Right lung (tissue), 5 donors: ENCODE measurements around the gene M1AP. TPM values are rescaled to one million over a fixed set of nuclear protein-coding genes. Genes with fewer than 3 reads are reported as not detected.

Source experiments
- DNase-seq, 2 donors: peaks; one replicate each; pipeline ENCODE4 v3.0.0-alpha.2; 2013
- polyA plus RNA-seq, 5 donors: library from polyadenylated mRNA; unstranded; fragments of 120-200 nt; gene quantifications; one replicate each; pipeline versions ENCODE4 v1.2.1 to v1.2.3, GENCODE V29; 2013; ENCODE audit warnings: inconsistent platforms in 1 of 5, low replicate concordance in 1 of 5; ENCODE audit not compliant: insufficient read length in 5 of 5, insufficient read depth in 1 of 5

M1AP gene
- polyA plus RNA-seq, 5 donors, result 0.22 to 0.48 (median 0.32) TPM

DNA sequence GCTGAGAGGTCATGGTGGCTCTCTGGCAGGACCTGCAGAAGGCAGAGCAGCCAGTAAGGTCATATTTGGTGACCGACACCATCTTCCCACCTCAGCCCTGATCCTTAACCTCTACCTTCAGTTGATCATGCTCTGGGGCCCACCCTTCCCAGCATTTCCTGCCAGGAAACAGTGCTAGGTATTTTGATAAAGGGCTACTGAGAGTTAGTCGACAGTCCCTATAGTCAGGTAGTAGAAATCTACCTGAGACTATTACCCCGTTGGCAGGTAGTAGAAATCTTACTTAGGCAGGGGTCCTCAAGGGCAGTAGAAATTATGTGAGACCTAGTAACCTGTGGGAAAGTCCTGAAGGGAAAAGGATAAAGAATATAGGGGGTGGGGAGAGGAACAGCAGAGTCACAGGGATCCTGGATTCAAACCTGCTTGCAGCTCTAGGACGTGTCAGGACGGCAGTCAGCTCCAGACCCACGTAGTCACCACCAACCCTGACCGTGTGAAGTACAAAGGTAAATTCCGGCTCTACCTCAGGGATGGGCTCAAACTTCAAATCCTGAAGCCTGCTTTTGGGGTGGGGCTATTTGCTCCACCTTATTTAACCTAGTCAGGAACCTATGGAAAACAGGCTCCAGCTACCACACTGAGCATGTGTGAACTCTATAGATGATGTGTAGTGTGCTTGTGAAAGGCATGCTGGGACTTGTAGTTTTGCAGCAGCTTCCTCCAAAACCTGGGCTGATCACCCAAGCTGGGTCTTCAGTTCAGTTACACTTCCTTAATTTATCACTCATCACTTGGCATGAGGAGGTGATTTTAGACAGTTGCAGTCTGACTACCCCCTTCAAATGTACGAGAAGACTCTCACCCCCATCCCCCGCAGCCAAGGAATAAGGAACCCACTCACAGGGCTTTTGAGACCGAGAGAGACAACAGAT lies 122.1 kb downstream of the M1AP start, which contains the start of gene DQX1:
DQX1 (minus strand) TSS at position 515 of the 932 bp plus-strand sequence; CDS start at position 13, 502 bp downstream.
- DNase-seq, result no peak

DNA sequence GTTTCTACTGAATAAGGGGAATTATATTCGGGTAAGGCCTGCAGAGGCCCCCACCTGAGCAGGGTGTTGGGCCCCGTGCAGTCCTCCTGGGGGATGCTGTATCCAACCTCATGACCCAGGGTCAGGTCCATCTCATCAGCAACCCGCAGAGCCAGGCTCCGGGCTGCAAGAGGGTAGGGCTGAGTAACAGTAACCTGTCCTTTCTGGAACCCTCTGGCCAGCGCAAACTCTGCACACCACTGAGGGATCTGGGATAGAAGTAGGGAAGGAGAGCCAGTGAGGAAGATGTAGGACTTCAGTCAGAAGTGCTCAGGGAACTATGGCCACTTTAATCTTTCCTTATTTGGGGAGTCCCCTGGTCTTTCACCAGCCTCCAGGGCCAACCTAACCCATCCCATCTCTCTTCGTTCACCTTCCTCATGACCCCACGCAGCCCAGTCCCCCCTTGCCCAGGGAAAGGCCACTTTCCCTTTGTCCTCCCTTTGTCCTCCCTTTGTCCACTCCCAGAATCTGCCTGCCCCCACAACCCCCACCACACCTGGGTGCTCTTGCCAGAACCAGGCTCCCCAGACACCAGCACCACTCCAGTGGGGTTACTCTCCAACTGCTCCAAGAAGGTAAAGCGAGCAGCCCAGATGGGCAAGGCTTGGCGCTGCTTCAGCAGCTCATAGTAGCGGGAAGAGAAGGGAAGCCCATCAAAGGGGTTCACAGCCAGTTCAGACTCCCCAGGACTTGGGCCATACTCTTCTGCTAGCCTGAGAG lies 123.0 kb downstream of the M1AP start:
- no peak for DNase-seq

DNA sequence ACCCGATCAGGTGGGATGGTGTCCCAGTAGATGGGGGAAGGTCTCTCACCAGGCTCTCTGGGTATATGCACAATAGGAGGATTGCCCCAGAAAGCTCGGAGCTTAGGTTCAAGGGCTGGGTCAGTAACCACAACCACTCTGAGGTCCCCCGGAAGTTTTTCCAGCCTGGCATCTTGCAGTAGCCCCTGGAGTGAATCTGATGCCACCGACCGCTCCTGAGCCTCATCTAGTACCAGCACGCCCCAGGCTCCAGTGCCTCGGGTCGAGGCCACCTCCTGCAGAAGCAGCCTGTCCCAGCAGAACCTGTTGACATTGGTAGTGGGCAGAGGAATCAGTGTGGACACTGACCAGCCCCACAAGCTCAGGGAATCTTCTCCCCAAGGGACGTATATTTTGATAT lies 124.1 kb downstream of the M1AP start:
- DNase-seq, result no peak

DNA sequence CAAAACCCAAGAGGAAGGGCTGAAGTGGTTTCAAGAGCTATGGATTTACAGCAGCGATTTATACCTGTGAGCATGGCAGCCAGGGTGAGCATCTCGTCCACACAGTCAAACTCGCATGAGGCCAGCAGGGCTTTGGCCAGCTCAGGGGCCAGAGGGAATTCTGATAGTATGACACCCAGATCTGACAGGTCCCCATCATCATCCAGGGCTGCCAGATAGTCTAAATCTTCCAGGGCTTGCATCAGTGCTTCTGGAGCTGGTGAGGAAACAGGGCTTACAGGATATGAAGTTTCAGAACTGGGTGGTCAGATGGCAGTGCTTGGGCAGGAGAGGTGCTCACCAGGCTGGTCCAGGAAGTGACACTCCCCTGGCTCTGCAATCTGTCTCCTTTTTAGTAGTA lies 125.6 kb downstream of the M1AP start:
- no peak for DNase-seq

DNA sequence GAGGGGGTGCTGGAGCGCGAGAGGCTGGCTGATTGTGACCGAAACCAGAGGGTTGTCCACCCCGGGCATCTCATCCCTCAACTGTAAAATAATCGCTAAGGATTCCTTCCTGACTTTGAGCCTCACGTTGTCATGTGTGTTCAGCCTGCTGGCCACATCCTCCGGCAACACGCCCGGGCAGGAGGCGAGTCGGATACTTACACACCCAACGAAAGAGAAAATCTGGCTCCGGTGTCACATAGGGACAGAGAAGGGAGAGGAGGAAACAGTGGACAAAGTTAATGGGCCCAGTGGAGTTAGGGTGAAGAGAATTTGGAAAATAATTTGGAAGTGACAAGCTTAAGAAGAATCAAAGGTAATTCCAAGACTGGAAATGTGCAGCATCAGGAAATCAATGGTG lies 131.5 kb downstream of the M1AP start:
- no peak for DNase-seq

DNA sequence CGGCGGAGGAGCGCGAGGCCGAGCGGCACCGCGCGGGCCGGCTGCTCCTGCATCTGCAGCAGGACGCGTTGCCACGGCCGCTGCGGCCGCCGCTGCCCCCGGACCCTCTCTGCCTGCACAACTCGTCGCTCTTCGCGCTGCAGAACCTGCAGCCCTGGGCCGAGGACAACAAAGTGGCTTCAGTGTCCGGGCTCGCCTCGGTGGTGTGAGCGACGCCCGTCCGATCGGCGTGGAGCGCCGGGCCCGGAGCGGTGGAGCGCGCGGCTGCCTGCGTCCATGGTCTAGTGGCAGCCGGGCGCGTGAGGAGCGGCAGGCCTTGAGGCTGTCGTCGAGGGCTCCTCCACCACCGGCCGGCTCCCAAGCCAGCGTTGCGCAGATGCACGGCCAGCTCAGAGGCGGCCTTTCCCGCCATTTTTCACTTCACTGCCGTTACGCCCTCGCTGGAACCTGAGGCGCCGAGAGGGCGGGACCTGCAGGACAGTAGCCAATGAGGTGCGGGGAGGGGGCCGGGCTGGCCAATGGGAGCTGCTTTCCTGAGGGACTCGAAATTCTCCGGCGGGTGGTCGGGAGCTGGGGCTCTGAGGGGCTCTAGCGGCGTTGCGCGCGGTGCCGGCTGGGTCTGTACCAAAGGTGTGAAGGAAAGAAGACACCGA lies 132.0 kb downstream of the M1AP start:
- peak; percentile 40 to 53 for DNase-seq

DNA sequence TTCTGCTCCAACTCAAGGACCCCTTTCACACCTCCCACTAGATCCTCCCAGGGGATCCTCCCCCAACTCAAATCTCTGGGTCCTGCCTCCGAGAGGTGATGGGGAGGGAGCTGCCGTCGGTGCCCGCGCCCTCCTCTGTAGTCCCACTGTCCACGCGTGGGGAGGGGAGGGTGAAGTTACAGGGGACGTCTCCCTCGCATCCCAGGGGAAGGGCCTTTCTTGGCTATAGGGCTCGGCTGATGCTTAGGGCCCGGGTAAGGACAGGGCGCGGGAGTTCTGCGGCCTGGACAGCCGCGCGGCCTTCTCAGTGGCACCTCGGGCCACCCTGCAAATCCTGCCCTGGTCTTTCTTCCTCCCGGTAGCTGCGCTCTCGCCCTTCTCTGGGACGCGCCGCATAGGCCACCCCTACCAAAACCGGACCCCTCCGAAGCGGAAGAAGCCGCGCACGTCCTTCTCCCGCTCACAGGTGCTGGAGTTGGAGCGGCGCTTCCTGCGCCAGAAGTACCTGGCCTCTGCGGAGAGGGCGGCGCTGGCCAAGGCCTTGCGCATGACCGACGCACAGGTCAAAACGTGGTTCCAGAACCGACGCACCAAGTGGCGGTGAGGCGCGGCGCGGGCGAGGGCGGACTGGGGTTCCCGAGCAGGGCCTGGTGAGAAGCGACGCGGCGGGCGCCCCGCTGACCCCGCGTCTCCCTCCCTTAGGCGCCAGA lies 132.7 kb downstream of the M1AP start:
- no peak for DNase-seq

DNA sequence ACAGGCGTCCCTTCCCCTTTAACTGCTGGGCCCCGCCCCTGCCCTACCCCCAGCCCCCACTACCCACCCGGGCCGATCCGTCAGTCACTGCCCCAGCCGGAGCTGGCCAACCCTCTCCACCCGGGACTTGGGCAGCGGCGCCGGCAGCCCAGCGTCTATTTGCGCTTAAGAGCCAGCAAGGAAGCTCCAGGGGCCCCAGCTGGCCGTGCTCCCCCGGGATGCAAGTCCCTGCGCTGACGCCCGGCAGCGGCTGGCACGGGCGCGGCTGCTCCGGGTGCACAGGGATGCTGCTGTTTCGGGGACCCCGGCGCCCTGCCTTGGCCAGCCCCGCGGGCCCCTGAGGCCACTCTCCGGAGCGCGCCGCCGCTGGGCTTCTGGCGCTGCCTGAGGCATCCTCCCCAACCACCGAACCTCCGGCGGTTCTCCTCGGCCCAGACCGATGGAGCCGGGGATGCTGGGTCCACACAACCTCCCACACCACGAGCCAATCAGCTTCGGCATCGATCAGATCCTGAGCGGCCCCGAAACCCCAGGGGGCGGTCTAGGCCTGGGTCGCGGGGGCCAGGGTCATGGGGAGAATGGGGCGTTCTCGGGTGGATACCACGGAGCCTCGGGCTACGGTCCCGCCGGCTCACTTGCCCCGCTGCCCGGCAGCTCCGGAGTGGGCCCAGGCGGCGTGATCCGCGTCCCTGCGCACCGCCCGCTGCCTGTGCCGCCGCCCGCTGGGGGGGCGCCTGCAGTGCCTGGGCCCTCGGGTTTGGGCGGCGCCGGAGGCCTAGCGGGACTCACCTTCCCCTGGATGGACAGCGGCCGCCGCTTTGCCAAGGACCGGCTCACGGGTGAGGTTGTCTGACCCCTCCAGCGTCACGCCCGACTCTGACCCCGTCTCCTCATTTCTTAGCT lies 133.5 kb downstream of the M1AP start, which contains the start of gene TLX2:
TLX2 (plus strand) TSS at position 83 of the 903 bp plus-strand sequence; CDS start at position 440, 357 bp downstream.
- no peak for DNase-seq

DNA sequence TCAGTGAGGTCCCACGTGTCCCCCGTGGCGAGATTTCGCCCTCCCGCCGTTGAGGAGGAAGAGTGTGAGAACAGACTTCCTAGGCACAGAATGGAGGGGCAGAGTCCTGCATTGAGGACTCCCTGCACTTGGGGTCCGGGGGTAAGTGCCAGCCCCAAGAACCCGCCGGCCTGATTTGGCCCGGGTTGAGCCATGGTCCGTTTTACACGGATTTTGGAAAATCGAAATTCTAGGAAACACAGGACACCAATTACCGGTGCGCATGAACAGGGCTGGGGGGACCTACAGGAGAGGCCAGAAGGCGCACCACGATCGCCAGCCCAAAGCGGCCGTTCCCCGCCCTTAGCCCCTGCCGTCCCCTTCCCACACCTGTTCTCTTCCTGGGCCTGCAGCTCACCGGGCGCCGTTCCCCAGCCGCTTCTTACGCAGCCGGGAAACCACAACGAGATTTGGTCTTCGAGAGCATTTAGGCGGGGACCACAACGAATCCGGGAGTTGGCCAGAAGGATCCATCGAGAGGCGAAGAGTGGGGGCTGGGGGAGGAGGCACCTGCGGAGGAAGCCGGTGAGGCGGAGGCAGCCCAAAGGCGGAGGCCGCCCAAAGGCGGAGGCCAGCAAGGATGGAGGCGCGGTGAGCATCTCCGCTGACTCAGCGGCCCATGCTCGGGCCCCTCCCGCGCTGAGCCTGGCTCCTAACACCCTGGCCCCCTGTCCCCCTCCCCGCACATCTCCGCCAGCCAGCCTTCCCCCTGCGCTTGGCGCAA lies 134.3 kb downstream of the M1AP start:
- no peak for DNase-seq

DNA sequence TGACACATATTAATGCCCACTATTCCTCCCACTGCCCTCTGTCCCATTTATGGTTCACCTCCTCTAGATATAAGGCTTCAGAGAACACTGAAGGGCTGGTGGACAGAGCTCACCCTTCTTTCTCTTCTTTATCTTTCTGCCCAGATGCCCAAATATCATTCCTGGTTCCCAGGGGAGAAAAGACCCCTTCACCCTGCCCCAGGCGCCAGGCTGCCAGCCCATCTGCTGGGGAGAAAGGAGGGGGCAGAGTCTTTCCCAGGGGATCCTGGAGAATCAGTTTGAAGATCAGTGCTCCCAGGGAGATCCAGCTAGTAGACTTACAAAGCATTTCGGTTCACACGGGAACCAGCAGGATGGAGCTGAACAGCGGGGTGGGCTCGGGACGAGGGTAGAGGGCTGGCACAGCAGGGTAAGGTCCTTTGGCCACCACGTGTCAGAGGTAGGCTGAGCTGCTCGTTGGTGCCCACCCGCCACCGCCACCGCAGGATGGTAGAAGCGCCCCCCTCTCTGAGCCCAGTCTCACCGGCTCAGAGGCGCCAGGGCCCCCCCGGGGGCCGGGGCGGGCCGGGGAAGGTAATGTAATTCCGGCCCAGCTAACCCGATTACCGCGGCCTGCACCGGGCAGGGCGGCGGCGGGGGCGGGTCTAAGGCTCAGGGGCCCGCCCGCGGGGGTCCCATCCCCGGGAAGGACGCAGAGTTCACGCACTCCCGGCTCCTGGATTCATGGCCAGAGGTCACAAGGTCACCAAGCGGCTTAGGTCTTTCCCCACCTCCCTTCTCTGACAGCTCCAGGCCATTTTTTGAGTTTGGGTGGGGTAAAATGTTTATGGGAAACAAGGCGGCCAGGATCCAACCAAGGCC lies 135.2 kb downstream of the M1AP start:
- no peak for DNase-seq

DNA sequence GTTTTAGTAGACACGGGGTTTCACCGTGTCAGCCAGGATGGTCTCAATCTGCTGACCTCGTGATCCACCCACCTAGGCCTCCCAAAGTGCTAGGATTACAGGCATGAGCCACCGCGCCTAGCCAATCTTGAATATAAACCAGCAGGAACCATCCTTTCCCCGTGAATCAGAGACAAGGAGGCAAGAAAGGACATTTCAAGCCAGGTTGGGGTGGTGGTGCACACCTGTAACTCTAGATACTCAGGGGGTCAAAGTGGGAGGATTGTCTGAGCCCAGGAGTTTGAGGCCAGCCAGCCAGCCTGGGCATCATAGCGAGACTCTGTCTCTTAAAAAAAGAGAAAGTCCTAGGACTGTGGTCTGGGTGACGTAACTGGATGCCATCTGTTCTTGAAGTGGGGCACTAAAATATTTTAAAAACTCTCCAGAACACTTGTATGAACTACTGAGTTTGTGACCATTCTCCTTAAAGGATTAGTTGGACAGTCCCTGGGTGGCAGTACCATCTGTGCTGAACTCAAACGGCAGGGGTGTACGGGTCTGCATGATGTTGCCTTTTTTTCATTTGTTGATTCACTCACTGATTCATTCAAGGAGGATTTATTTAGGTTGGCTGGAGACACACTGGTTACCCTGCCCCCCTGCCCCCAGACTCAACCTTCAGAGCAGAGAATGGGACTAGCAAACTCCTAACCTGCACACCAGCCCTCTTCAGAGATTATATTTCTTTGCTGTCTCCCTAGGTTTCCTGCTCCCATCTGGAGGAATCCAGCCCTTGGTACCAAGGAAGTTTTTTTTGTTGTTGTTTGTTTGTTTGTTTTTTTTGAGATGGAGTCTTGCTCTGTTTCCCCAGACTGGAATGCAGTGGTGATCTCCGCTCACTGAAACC lies 136.8 kb downstream of the M1AP start:
- no peak for DNase-seq

DNA sequence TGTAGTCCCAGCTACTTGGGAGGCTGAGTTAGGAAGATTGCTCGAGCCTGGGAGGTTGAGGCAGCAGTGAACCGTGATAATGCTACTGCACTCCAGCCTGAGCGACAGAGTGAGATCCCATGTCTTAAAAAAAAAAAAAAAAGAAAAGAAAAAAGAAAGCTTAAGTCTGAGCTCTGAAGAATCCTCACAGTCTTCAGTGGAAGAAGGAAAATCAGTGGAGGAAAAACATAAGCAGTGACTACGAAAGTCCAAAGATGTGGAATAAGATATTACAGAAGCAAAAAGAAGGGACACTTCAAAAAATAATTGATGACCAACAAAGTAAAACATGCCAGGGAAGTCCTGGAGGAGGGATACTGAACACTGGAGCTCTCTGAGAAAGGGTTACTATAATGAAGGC lies 137.9 kb downstream of the M1AP start:
- no peak for DNase-seq

DNA sequence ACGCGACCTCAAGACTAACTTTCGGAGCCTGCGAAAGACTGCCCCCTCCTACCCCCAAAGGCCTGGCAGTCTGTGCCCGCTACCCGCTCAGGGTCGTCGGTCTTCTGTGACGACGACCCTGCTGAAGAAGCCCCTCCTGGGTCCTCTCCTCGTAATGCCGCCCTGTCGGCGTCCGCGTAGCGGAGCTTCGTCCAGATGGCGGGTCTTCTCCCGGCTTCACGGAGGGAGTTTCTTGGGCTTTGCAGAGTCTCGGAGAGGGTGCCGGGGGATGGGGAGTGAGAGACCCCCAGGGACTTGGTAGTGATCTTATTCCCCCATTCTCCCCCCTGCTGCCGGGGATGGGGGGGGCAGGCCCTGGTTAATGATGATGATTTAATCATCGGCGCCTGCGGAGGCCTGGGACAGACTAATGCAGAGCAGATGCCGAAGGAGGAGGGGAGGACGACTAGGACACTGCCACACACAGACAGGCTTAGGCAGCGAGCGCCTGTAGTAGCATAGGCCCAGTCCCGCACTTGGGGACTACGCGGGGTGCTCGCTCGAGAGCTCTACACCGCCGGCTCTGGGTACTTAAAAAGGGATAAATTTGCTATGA lies 140.1 kb downstream of the M1AP start:
- no peak for DNase-seq
